ENCODE measurements around the gene HAVCR1.
"Not testable (repeated sequence)": the region's sequence is repeated elsewhere in the genome, so short reads cannot be mapped to it uniquely, and the experiment has no call there.

The HAVCR1 gene

GRCh38 chr5:157049605-157050004, 9.3 kb downstream of the HAVCR1 start:
- DNase-seq, result no peak

- DNase-seq, result no peak
Observed at GRCh38 chr5:157047898-157048297, 11.0 kb downstream of the HAVCR1 start.

GRCh38 chr5:157047016-157047415, 11.9 kb downstream of the HAVCR1 start:
- not testable (repeated sequence) for DNase-seq

GRCh38 chr5:157046041-157046440, 12.9 kb downstream of the HAVCR1 start:
- DNase-seq, result peak; percentile 30

GRCh38 chr5:157045601-157046000, 13.3 kb downstream of the HAVCR1 start:
- peak; percentile 36 for DNase-seq

GRCh38 chr5:157038568-157039187, 20.2 kb downstream of the HAVCR1 start:
- DNase-seq, result no peak

GRCh38 chr5:157034106-157035072, 24.5 kb downstream of the HAVCR1 start:
- DNase-seq, result not testable (repeated sequence)

- DNase-seq, result no peak
Observed at GRCh38 chr5:157033071-157033583, 25.8 kb downstream of the HAVCR1 start.

GRCh38 chr5:157030692-157031091, 28.2 kb downstream of the HAVCR1 start:
- no peak for DNase-seq

GRCh38 chr5:157029457-157029856, 29.5 kb downstream of the HAVCR1 start:
- DNase-seq, result no peak

GRCh38 chr5:157027663-157028062, 31.3 kb downstream of the HAVCR1 start:
- not testable (repeated sequence) for DNase-seq

GRCh38 chr5:157026789-157027424, 32.0 kb downstream of the HAVCR1 start:
- no peak for DNase-seq

GRCh38 chr5:157025093-157025698, 33.7 kb downstream of the HAVCR1 start:
- DNase-seq, result no peak

GRCh38 chr5:157024208-157024959, 34.5 kb downstream of the HAVCR1 start:
- DNase-seq, result no peak

- no peak for DNase-seq
Observed at GRCh38 chr5:157022024-157022423, 36.9 kb downstream of the HAVCR1 start.

GRCh38 chr5:157020511-157021222, 38.2 kb downstream of the HAVCR1 start:
- DNase-seq, result no peak

GRCh38 chr5:157020002-157020401, 38.9 kb downstream of the HAVCR1 start:
- DNase-seq, result no peak

- not testable (repeated sequence) for DNase-seq
Observed at GRCh38 chr5:157014143-157014542, 44.8 kb downstream of the HAVCR1 start.

- no peak for DNase-seq
Observed at GRCh38 chr5:157006262-157006661, 52.7 kb downstream of the HAVCR1 start.

GRCh38 chr5:157004893-157005551, 53.9 kb downstream of the HAVCR1 start:
- no peak for DNase-seq

GRCh38 chr5:156991714-156992113, 67.2 kb downstream of the HAVCR1 start:
- DNase-seq, result no peak
